Cardiac septum (tissue), 1 donor: ENCODE data around the gene HLA-G. TPM values are rescaled to one million over a fixed set of nuclear protein-coding genes. Genes with fewer than 3 reads are reported as not detected.
"Not testable (repeated sequence)": the region's sequence is repeated elsewhere in the genome, so short reads cannot be mapped to it uniquely, and the experiment has no call there.

Experiments
- DNase-seq: peaks from one replicate; pipeline ENCODE4 v3.0.0-alpha.2; 2020; ENCODE audit warnings: low spot score
- intact Hi-C: fragments of 100-400 bp; cut with DNase I; formaldehyde crosslinking; loops from one replicate; pipeline ENCODE4 v1.14.0; 2022
- long read RNA-seq: library from polyadenylated mRNA; unstranded; transcript quantifications from one replicate; pipeline ENCODE4 v2.0.0, GENCODE V29; 2021
- total RNA-seq: library from RNA; stranded (reverse); fragmentation: NEBNext Ultra II Directional; extraction: Animal tissue kit (Norgen Biotek cat#: 25700); gene quantifications from one replicate; pipeline ENCODE4 v1.2.1, GENCODE V29; 2021
- donor health status: DM: no; HTN: no; CAD: no.

HLA-G gene
- 0.62 TPM for total RNA-seq
- long read RNA-seq: 0 reads

DNA sequence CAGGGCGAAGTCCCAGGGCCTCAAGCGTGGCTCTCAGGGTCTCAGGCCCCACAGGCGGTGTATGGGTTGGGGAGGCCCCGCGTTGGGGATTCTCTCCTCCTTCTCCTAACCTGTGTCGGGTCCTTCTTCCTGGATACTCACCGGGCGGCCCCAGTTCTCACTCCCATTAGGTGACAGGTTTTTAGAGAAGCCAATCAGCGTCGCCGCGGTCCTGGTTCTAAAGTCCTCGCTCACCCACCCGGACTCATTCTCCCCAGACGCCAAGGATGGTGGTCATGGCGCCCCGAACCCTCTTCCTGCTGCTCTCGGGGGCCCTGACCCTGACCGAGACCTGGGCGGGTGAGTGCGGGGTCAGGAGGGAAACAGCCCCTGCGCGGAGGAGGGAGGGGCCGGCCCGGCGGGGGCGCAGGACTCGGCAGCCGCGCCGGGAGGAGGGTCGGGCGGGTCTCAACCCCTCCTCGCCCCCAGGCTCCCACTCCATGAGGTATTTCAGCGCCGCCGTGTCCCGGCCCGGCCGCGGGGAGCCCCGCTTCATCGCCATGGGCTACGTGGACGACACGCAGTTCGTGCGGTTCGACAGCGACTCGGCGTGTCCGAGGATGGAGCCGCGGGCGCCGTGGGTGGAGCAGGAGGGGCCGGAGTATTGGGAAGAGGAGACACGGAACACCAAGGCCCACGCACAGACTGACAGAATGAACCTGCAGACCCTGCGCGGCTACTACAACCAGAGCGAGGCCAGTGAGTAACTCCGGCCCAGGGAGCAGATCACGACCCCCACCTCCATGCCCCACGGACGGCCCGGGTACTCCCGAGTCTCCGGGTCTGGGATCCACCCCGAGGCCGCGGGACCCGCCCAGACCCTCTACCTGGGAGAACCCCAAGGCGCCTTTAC, at the start of gene HLA-G:
Gene HLA-G (plus strand): TSS at position 247 of the 892 bp plus-strand sequence. CDS start 20 bp downstream, at position 267.
- intact Hi-C loops: no loop called here
- no peak for DNase-seq

- DNase-seq, intact Hi-C loops: not testable (repeated sequence)
Measured at GRCh38 chr6:29780019-29780698, 47.5 kb upstream of the HLA-G start.

GRCh38 chr6:29789176-29789575, 38.4 kb upstream of the HLA-G start:
- DNase-seq: no peak

DNA sequence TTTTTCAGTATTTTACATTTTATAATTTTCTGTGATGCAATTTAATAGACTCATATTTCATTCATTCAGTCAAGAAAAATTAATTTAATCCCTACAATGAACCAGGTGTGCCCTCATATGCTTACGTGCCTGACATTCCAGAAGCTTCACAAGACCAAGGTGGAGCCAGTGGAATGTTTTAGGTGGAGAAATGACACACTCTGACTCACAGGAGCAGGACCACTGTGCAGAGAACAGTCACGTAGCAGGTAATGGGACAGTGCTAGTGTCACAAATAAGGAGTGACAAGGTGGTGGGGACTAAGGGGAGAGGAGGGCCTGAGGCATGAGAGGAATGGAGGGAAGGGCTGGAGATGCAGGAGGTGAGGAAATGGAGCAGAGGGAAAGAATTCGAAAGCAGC, 37.0 kb upstream of the HLA-G start:
- intact Hi-C loops: loop anchor here (5.0 kb wide), 1 partner anchor 38 kb away; no protein-coding TSS in a partner anchor
- no peak for DNase-seq

More at GRCh38 chr6:29789176-29789575, 38.4 kb upstream of the HLA-G start:
- intact Hi-C loops: no loop called here

- intact Hi-C loops: loop anchor here (5.0 kb wide), 1 partner anchor 39 kb away; no protein-coding TSS in a partner anchor
- no peak for DNase-seq
Measured at GRCh38 chr6:29791162-29791561, 36.5 kb upstream of the HLA-G start.

DNA sequence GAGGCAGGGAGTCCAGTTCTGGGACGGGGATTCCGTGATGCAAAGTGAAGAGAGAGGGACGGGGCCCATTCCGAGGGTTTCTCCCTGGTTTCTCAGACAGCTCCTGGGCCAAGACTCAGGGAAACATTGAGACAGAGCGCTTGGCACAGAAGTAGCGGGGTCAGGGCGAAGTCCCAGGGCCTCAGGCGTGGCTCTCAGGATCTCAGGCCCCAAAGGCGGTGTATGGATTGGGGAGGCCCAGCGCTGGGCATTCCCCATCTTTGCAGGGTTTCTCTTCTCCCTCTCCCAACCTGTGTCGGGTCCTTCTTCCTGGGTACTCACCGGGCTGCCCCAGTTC, 35.9 kb upstream of the HLA-G start:
- no peak for DNase-seq
- intact Hi-C loops: loop anchor here (5.0 kb wide), 1 partner anchor 39 kb away; no protein-coding TSS in a partner anchor

DNA sequence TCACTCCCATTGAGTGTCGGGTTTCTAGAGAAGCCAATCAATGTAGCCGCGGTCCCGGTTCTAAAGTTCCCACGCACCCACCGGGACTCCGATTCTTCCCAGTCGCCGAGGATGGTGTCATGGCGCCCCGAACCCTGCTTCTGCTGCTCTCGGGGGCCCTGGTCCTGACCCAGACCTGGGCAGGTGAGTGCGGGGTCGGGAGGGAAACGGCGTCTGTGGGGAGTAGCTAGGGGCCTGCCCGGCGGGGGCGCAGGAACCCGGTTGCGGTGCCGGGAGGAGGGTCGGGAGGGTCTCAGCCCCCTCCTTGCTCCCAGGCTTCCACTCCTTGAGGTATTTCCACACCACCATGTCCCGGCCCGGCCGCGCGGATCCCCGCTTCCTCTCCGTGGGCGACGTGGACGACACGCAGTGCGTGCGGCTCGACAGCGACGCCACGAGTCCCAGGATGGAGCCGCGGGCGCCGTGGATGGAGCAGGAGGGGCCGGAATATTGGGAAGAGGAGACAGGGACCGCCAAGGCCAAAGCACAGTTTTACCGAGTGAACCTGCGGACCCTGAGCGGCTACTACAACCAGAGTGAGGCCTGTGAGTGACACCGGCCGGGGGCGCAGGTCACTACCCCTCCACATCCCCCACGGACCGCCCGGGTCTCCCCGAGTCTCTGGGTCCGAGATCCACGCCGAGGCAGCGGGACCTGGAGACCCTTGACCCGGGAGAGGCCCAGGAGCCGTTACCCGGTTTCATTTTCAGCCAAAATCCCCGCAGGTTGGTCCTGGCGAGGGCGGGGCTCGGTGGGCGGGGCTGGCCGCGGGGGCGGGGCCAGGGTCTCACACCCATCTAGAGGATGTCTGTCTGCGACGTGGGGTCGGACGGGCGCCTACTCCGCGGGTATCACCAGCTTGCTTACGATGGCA, 35.2 kb upstream of the HLA-G start:
- DNase-seq: peak; percentile 87
- intact Hi-C loops: loop anchor here (5.0 kb wide), 1 partner anchor 40 kb away; no protein-coding TSS in a partner anchor

DNA sequence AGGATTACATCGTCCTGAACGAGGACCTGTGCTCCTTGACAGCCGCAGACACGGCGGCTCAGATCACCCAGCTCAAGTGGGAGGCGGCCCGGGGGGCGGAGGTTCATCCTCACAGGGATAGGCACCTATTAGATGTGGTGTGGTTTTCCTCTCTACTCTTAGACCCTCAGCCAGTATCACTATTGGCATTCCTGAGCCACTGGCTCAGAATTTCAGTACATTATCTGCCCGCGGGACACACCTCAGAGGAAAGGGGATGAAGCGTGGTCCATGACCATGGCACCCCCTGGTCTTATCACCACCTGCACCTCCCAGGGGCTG, 34.6 kb upstream of the HLA-G start:
- intact Hi-C loops: loop anchor here (5.0 kb wide), 1 partner anchor 41 kb away; no protein-coding TSS in a partner anchor
- DNase-seq: no peak

GRCh38 chr6:29793796-29794195, 33.8 kb upstream of the HLA-G start:
- no peak for DNase-seq
- intact Hi-C loops: loop anchor here (5.0 kb wide), 1 partner anchor 41 kb away; no protein-coding TSS in a partner anchor

GRCh38 chr6:29796026-29796425, 31.6 kb upstream of the HLA-G start:
- intact Hi-C loops: no loop called here
- no peak for DNase-seq

DNA sequence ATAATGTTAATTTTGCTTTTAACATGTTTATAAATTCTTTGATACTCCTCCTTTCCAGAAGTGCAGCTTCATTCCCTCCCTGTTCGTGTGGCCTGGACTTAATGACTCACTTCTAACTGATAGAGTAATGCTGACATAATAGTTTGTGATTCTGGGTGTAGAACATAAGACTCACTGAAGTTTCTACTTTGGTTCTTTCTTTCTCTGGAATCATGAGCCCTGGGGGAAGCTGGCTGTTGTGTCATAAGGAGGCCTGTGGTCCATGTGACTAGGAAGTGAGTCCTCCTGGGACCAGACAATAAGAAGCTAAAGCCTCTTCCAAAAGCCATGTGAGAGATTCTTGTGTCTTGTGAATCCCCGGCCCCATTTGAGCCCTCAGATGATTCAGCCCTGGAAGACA, 30.5 kb upstream of the HLA-G start:
- intact Hi-C loops: no loop called here
- no peak for DNase-seq

DNA sequence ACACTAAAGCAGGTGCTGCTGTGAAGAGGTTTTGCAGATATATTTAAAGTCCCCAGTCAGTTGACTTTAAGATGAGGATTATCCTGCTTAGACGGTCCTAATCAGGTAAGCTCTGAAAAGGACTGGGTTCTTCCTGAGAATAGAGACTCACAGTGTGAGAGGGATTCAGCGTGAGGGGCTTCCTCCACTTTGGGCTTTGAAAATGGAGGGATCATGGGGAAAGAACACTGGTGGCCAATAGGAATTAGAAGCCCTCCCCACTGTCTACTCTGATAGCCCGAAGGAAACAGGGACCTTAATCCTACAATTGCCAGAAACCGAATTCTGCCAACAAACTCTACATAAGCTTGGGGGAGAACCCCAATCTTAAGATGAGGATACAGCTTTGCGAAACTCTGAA, 29.7 kb upstream of the HLA-G start:
- no peak for DNase-seq
- intact Hi-C loops: no loop called here

DNA sequence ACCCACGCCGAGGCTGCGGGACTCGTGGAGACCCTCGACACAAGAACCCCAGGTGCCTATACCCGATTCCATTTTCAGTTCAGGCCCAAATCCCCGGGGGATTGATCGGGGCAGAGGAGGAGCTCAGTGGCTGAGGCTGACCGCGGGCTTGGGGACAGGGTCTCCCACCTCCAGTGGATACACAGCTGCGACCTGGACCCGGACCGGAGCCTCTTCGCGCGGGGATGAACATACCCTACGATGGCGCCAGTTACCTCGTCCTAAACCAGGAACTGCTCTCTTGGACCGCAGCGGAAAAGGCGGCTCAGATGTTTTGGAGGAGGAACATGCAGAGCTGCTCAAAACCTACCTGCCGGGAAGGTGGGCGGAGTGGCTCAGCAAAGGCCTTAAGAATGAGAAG, 27.4 kb upstream of the HLA-G start:
- no peak for DNase-seq
- intact Hi-C loops: no loop called here

DNA sequence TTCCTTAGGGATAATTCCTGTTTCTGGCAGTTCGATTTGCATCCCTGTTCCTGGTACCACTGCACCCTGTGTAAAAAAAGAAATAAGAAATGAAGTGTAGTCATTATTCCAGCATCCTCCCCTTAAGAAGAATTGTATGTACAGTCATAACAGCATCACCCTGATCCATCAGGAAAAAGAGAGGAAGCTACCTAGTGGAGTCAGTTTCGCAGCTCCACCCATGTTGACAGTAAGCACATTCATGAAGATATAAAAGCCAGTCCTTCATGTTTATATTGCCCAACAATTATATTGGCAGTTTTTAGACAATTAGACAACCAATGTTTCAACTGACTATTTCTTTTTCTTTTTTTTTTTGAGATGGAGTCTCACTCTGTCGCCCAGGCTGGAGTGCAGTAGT, 21.2 kb upstream of the HLA-G start:
- intact Hi-C loops: no loop called here
- no peak for DNase-seq

DNA sequence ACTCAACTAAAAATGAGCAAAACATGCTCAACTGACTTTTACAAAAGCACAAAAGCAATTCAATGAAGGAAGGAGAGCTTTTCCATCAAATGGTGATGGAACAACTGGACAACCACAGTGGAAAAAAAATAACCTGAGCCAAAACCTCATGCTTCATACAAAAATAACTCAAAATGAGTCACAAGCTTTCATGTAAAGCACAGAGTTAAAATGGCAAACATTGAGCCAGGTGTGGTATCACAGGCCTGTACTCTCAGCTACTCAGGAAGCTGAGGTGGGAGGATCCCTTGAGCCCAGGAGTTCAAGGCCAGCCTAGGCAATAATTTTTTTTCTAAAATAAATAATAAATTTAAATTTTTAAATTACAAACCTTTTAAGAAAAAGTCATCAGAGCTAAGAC, 18.4 kb upstream of the HLA-G start:
- intact Hi-C loops: no loop called here
- DNase-seq: no peak

DNA sequence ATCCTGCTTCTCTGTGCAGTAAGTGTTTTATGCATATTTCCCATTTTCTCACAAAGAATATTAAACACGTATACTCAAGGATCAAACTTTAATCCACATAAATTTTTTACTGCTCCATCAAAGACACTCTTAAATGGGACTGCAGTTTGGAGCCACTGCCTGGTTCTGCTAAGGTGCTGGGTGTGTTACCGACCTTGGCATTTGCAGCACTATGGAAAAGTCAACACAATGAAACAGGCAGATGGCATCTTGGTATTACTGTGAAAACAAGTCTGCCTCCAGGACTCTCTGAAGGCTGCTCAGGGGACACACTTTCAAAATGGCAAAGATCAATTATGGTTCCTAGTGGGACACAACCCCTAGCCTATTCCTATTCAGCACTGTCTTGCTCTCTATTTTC, 17.3 kb upstream of the HLA-G start:
- no peak for DNase-seq
- intact Hi-C loops: no loop called here

DNA sequence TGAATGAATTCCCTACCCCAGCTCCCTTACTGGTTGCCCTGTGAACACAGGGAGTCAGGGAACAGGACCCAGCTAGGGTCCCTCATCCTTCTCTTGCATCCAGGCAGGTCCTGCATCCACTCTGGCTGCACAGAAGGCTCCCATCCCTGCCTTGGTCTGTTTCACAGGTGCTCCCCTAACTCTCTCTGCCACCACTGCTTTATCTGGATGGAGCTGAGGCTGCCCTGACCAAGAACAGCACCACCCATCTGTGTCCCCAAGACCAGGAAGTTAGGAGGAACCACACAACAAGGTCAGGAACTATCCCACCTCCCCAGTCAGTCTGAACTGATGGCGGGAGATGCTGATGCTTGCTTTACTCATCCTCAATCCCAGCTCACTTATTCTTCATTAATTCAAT, 16.2 kb upstream of the HLA-G start:
- intact Hi-C loops: no loop called here
- DNase-seq: no peak

GRCh38 chr6:29813066-29813465, 14.6 kb upstream of the HLA-G start:
- no peak for DNase-seq
- intact Hi-C loops: no loop called here

DNA sequence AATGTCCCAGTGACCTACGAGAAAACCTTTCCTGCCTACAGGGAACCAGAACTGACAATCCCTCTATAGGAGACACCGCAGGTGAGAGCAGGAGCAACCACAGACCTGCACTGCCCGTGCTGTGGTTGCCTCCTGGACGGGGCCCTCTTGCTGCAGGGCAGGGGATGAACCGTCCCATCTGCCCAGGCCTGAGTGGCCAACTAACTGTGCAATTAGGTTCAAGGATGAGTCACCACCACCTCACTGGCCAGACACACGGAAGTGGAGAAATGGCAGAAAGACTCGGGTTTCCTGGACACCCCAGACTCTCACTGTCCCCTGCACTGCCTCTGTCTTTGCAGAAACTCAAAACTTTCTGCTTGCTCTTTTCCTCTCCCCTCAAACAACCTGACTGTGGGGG, 13.8 kb upstream of the HLA-G start:
- DNase-seq: no peak
- intact Hi-C loops: no loop called here
